ENCODE measurements around the gene COPS9.

Gene COPS9

DNA sequence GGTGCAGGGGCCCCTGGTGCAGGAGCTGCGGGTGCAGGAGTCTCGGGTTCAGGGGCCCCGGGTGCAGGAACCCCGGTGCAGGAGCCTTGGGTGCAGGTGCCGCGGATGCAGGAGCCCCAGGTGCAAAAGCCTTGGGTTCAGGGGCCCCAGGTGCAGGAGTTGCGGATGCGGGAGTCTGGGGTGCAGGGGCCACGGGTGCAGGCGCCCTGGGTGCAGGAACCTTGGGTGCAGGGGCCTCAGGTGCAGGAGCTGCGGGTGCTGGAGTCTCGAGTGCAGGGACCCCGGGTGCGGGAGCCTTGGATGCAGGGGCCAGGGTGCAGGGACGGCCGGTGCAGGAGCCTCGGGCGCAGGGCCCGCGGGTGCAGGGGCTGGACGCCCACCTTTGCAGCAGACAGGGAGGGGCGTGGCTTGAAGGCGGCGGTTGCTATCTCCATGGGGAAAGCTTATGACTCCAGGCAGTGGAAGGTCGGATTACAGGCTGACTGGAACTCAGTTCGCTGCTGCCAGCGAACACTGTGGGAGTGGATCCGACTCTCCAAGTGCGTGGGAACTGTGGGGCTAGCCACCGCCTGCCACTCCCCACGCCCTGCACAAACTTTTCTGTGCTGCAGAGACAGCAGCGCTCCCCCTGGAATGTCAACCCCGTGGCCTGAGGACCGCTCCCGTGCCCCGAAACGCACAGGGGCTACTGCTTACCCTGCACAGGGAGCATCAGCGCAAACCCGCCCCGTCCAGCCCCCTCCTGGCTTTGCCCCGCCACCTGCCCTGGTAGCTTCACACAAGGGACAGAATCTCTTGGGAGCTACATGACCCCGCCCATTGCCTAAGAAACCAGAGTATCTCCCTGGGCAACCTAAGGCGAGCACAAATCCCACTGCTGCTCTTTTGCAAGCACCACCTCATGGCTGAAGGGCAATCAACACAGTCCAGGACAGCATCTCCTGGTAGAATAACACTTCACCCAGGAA, 40.3 kb downstream of the COPS9 start:
- H3K36me3 ChIP-seq (ENCODE audit: control insufficient read depth in 1 of 2, insufficient read depth in 2 of 2, low read length in 2 of 2) = no peaks in the 10 kb centered on the region
- H3K4me1 ChIP-seq (ENCODE audit: control insufficient read depth in 1 of 2, insufficient read depth in 2 of 2, low read length in 2 of 2) = no peaks in the 10 kb centered on the region
- no peaks in the 10 kb centered on the region for H3K9me3 ChIP-seq (ENCODE audit: control insufficient read depth in 1 of 2, low read length in 2 of 2)
- no peak overlapping the region for H3K4me3 ChIP-seq (ENCODE audit: low read depth in 1 of 2, low read length in 2 of 2)
- no peak overlapping the region for H3K9ac ChIP-seq (ENCODE audit: low read depth in 1 of 2, low read length in 2 of 2)
- no peak overlapping the region for H3K27ac ChIP-seq (ENCODE audit: low read depth, low read length)
- peaks cover 25 to 45% of the 10 kb centered on the region in 2 donors for H3K27me3 ChIP-seq (ENCODE audit: control insufficient read depth in 1 of 2, insufficient read depth in 2 of 2, low read length in 2 of 2)

DNA sequence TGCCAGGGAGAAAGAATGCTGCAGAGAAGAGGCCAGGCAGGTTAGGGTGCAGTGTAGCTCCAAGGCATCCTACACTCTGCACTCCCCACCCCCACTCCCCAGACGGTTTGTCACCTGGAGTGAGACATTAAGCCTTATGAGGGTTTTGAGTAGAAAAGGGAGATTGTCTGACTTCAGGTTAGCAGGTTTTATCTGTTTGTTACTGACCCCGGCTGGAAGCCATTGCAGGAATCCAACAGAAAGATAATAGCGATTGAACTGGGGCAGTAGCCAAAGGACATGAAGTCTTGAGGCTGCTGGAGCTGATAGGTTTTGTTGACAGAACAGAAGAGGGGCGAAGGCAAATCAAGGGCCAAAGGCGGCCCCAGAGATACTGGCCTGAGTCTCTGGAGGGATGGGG, 46.8 kb downstream of the COPS9 start:
- Histone ChIP-seq H3K36me3 (ENCODE audit: control insufficient read depth in 1 of 2, insufficient read depth in 2 of 2, low read length in 2 of 2) (no peaks in the 10 kb centered on the region), H3K27ac (ENCODE audit: low read depth, low read length) (no peak overlapping the region), H3K4me3 (ENCODE audit: low read depth in 1 of 2, low read length in 2 of 2) (no peak overlapping the region), H3K9ac (ENCODE audit: low read depth in 1 of 2, low read length in 2 of 2) (no peak overlapping the region), H3K9me3 (ENCODE audit: control insufficient read depth in 1 of 2, low read length in 2 of 2) (peaks cover 0 to 5% of the 10 kb centered on the region in 2 donors), H3K27me3 (ENCODE audit: control insufficient read depth in 1 of 2, insufficient read depth in 2 of 2, low read length in 2 of 2) (peaks cover under 1 to 3% of the 10 kb centered on the region in 2 donors), H3K4me1 (ENCODE audit: control insufficient read depth in 1 of 2, insufficient read depth in 2 of 2, low read length in 2 of 2) (no peaks in the 10 kb centered on the region)

DNA sequence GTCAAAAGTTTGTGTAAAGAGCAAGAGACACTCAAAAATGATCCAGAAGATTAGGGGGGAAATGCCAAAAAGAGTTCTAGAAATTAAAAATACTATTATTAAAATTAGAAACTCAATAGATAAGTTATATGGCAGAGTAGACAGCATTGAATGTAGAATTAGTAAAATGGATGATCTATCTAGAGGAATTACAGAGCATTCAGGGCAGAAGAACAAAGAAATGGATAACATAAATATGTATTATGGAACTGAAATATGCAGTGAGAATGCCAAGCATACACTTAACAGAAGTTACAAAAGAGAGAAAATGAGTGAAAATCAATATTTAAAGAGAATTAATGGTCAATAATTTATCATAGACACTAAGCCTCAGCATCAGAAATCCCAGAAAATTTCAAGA, 49.5 kb downstream of the COPS9 start:
- Histone ChIP-seq H3K27me3 (ENCODE audit: control insufficient read depth in 1 of 2, insufficient read depth in 2 of 2, low read length in 2 of 2) (no peaks in the 10 kb centered on the region), H3K9ac (ENCODE audit: low read depth in 1 of 2, low read length in 2 of 2) (no peak overlapping the region), H3K4me1 (ENCODE audit: control insufficient read depth in 1 of 2, insufficient read depth in 2 of 2, low read length in 2 of 2) (no peaks in the 10 kb centered on the region), H3K27ac (ENCODE audit: low read depth, low read length) (no peak overlapping the region), H3K4me3 (ENCODE audit: low read depth in 1 of 2, low read length in 2 of 2) (no peak overlapping the region), H3K36me3 (ENCODE audit: control insufficient read depth in 1 of 2, insufficient read depth in 2 of 2, low read length in 2 of 2) (no peaks in the 10 kb centered on the region), H3K9me3 (ENCODE audit: control insufficient read depth in 1 of 2, low read length in 2 of 2) (peaks cover 0 to 5% of the 10 kb centered on the region in 2 donors)

Data from duodenal mucosa (tissue), 2 donors.